ENCODE data around the gene TBC1D3B.

- TF ChIP-seq CTCF (IDR thresholded peaks at IDR 0.05) (no peak), POLR2A (IDR thresholded peaks at IDR 0.05) (no peak)
These were observed 36.5 kb upstream of the TBC1D3B start for GRCh38 chr17:36212966-36213365.

Data from gastroesophageal sphincter (tissue), 3 donors.